UCSD-AML1 (cell line): ENCODE data around the gene RARS2.
"Not testable (repeated sequence)": the region's sequence is repeated elsewhere in the genome, so short reads cannot be mapped to it uniquely, and the experiment has no call there.

Source experiments
- DNase-seq: peaks from one replicate; lab custom pipeline; 2025; ENCODE audit not compliant: unreplicated experiment; lab: John Stamatoyannopoulos, UW

Gene RARS2, protein sequence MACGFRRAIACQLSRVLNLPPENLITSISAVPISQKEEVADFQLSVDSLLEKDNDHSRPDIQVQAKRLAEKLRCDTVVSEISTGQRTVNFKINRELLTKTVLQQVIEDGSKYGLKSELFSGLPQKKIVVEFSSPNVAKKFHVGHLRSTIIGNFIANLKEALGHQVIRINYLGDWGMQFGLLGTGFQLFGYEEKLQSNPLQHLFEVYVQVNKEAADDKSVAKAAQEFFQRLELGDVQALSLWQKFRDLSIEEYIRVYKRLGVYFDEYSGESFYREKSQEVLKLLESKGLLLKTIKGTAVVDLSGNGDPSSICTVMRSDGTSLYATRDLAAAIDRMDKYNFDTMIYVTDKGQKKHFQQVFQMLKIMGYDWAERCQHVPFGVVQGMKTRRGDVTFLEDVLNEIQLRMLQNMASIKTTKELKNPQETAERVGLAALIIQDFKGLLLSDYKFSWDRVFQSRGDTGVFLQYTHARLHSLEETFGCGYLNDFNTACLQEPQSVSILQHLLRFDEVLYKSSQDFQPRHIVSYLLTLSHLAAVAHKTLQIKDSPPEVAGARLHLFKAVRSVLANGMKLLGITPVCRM

DNA sequence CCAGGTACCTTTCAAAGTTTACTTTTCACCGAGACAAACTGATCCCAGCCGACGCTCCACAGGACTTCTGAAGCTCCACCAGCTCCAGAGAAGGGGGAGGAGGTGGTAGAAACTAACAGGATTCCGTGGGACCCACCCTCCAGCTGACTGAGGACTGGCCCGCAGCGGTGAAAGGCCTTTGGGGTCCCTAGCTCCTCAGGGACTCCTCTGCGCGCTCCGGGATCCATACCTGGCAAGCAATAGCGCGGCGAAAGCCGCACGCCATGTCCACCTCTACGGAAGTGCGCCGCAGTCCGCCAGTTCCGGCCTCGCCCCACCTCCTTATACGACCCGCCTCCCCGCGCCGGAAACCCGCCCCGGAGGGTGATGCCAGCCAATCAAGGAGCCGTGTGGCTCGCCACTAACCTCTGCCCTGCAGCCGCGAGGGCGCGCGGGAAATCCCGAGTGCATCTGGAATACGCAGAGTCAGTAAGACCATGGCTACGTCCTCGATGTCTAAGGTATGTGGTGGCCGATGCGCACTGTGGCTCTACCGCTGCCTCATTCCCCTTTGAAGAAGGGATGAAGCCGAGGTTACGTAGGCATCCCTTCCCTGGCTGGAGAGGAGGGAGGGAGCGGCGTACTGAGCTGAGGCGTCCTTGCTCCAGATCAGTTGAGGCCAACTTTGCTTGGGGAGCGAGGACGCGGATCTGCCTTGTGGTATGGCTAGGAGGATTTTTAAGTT lies at the start of gene RARS2, which contains the start of gene ORC3:
RARS2 (minus strand) TSS at position 295 of the 724 bp plus-strand sequence; CDS start at position 265, 30 bp downstream.
ORC3 (plus strand) TSS at position 443 of the 724 bp plus-strand sequence; CDS start at position 477, 34 bp downstream.
- peak; percentile 96 for DNase-seq

GRCh38 chr6:87639373-87639772 lies 49.6 kb upstream of the RARS2 start:
- no peak for DNase-seq

GRCh38 chr6:87637106-87637505 lies 47.3 kb upstream of the RARS2 start:
- no peak for DNase-seq

DNA sequence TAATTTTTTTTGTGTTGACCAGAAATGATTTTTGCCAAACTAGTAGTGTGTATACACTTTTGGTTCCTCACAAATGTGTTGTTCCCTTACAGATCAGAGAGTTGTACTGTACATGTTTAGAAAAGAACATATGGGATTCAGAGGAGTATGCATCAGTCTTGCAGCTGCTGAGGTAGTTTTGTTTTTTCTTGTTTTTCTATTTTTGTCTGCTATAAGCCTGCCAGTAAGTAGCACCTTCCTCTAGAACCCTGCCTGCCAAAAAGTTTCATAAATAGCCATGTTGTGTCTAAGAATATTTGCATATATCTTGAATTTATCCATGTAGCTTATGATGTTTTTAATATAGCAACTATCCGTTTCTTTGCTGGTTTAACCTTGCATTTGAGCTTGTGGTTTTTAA lies 46.5 kb upstream of the RARS2 start:
- DNase-seq = no peak

GRCh38 chr6:87633851-87634250 lies 44.1 kb upstream of the RARS2 start:
- no peak for DNase-seq

DNA sequence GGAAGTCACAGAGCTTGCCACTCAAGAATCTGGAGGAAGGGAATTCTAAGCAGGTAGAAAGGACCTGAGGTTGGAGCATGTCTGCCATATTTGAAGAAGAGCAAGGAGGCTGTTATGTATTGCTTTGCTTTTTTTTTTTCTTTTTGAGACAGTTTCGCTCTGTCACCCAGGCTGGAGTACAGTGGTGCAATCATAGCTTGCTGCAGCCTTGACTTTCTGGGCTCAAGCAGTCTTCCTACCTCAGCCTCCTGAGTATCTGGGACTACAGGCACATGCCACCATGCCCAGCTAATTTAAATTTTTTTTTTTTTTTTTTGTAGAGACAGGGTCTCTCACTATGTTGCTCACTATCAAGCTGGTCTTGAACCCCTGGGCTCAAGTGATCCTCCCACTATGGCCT lies 41.0 kb upstream of the RARS2 start:
- no peak for DNase-seq

DNA sequence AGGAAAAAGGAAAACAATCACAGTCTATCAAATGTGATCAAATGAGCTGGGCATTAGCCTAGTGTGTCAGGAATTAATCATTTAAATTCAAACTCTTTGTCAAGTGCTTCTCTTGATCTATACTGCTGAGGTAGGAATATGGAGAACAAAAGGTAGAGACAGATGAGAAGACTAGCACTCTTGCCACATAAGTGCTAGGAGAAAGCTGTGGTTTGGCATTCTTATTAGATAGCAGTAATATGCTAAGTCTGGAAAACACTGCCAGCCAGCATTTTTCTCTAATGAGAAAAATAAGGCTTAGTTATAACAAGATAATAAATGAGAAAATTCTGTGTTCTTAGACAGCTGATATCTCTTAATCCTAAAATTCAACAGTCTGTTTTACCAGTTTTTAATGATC lies 39.1 kb upstream of the RARS2 start:
- no peak for DNase-seq

DNA sequence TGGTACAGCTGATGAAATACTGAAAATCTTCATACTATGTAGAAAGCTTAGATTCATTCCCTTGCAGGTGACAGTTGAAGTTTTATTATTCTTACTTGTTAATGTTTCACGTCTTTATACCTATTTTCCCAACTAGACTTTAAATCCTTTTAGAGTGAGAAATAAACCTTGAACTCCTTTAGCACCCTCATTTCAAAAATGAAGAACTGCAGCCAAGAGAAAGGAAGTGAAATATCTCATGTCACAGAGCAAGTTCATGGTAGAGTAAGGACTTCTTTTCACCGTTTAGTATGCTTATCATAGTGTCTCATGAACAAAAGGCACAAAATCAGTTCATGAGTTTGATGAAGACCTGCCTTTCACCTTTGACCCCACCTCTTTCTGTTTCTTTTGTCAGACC lies 38.6 kb upstream of the RARS2 start:
- DNase-seq = no peak

- no peak for DNase-seq
These were observed 33.5 kb upstream of the RARS2 start for GRCh38 chr6:87623248-87623647.

- DNase-seq = no peak
These were observed 28.7 kb upstream of the RARS2 start for GRCh38 chr6:87618531-87618930.

DNA sequence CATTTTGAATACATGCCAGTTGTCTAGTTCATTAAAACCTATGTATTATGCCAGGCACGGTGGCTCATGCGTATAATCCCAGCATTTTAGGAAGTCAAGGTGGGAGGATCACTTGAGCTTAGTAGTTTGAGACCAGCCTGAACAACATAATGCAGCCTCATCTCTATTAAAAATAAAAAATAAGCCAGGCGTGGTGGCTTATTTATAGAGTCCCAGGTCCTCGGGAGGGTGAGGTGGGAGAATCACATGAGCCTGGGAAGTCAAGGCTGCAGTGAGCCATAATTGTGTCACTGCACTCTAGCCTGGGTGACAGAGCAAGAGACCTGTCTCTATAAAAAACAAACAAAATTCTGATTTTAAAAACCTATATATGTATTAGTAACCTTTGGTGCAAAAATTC lies 27.6 kb upstream of the RARS2 start:
- no peak for DNase-seq

DNA sequence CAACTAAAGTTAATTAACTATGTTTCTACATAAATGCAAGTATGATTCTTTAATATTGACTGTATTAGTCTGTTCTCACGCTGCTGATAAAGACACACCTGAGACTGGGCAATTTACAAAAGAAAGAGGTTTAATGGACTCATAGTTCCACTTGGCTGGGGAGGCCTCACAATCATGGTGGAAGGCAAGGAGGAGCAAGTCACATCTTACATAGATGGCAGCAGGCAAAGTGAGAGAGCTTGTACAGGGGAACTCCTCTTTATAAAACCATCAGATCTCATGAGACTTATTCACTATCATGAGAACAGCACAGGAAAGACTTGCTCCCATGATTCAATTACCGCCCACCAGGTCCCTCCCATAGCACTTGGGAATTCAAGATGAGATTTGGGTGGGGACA lies 23.2 kb upstream of the RARS2 start:
- not testable (repeated sequence) for DNase-seq

GRCh38 chr6:87608802-87609201 lies 19.0 kb upstream of the RARS2 start:
- no peak for DNase-seq

- DNase-seq = no peak
These were observed 16.4 kb upstream of the RARS2 start for GRCh38 chr6:87606199-87606598.

GRCh38 chr6:87600576-87600975 lies 10.8 kb upstream of the RARS2 start:
- DNase-seq = no peak

DNA sequence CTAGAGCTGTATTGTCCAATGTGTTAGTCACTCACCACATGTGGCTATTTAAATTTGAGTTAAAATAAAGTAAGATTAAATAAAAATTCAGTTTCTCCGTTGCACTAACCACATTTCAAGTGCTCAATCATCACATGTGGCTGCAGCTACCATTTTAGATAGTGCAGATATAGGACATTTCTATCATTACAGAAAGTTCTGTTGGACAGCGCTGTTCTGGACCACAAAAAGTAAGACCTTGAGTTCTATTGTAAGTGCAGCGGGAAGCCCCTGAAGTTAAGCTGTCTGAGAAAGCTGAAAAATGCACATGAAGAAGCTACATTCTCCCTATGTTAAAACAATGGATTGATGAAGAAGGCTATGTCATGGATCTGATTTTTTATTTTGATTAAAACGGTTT lies 1.2 kb upstream of the RARS2 start:
- DNase-seq = no peak

GRCh38 chr6:87590417-87590880 lies 662 bp upstream of the RARS2 start:
- no peak for DNase-seq

DNA sequence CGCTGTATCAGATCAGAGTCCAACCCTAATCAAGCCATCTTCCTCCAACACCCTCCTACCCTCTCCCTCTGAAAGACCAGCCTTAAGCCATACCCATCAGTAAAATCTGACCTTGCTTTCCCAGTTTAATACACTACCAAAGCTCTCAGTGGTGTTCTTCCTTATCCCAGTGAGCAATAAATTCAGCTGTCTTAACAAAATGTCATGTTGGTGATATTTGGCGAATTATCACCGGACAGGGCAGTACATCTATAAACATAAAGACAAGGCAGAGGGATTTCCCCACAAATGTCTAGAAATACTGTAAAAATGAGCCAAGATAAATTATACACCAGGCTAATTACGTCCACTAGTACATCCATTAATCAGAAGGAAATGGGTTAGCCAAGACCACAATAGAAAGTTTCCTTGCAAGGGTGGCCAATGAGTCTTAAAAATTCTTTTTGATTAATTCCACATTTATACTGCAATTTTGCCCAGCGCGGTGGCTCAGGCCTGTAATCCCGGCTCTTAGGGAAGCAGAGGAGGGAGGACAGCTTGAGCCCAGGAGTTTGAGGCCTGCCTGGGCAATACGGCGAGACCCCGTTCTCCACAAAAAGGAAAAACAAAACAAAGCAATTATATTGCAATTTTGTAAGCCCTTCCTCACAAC lies 905 bp downstream of the RARS2 start:
- no peak for DNase-seq

- DNase-seq = no peak
These were observed 3.3 kb downstream of the RARS2 start for GRCh38 chr6:87586371-87587077.

- DNase-seq = no peak
These were observed 6.0 kb downstream of the RARS2 start for GRCh38 chr6:87583822-87584221.

DNA sequence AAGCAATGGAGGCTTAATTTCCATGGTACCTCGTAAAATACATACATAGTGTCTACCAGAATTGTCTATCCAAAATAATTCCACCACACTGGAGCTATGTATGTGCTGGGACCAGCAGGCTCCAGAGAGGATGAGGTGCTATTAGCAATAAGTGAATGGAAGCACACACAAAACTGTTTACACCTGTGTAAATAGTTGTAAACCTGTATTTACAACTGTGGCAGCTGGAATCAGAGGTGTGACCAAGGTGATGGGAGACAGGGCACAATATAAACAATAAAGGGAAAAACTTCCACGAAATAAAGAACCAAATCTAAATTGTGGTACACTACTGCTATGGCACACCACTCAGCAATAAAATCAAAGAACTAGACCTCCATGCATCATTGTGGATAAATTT lies 14.4 kb downstream of the RARS2 start:
- DNase-seq = no peak
